Activated naive CD8-positive, alpha-beta T cell treated with anti-CD3 and anti-CD28 coated beads, Interleukin-2, amount 10 ng/mL, durations not matched to agents 7 days and 5 days (primary cell): Measurements from ENCODE around the gene LRRN4. TPM values are rescaled to one million over a fixed set of nuclear protein-coding genes. Genes with fewer than 3 reads are reported as not detected.
A peak's percentile ranks its signal among the peaks of the same experiment; 100 is the strongest.

Source experiments
- ATAC-seq: fragments of 150-1000 bp; cut with Tn5 transposase; one replicate; pipeline ENCODE4 v1.10.0; 2021; ENCODE audit warnings: low read depth, moderate library complexity
- POLR2A ChIA-PET: fragments of 350-600 bp; sonication (Branson Sonifier 250); formaldehyde crosslinking; loops from one replicate; lab custom pipeline; 2021; ENCODE audit warnings: antibody characterized with exemption; lab: Charles Lee
- DNase-seq: peaks from one replicate; pipeline ENCODE4 v3.0.0; 2021
- H3K27ac Mint-ChIP-seq: one replicate; pipeline ENCODE4 v1.8.0; 2022; ENCODE audit warnings: mild to moderate bottlenecking, mixed read lengths
- H3K27me3 Mint-ChIP-seq: one replicate; pipeline ENCODE4 v1.8.0; 2022; ENCODE audit warnings: mild to moderate bottlenecking, moderate library complexity, mixed read lengths
- H3K36me3 Mint-ChIP-seq: one replicate; pipeline ENCODE4 v1.8.0; 2021; ENCODE audit warnings: mild to moderate bottlenecking, mixed read lengths
- H3K4me1 Mint-ChIP-seq: one replicate; pipeline ENCODE4 v1.8.0; 2021; ENCODE audit warnings: mixed read lengths
- H3K4me3 Mint-ChIP-seq: one replicate; pipeline ENCODE4 v1.8.0; 2022; ENCODE audit warnings: mild to moderate bottlenecking, moderate library complexity, mixed read lengths
- H3K9me3 Mint-ChIP-seq: one replicate; pipeline ENCODE4 v1.8.0; 2021; ENCODE audit warnings: mixed read lengths
- total RNA-seq, 2 experiments: library from RNA; stranded (reverse); gene quantifications; one replicate each; pipeline ENCODE4 v1.2.3, GENCODE V29; 2021

LRRN4 gene
- not detected for total RNA-seq

DNA sequence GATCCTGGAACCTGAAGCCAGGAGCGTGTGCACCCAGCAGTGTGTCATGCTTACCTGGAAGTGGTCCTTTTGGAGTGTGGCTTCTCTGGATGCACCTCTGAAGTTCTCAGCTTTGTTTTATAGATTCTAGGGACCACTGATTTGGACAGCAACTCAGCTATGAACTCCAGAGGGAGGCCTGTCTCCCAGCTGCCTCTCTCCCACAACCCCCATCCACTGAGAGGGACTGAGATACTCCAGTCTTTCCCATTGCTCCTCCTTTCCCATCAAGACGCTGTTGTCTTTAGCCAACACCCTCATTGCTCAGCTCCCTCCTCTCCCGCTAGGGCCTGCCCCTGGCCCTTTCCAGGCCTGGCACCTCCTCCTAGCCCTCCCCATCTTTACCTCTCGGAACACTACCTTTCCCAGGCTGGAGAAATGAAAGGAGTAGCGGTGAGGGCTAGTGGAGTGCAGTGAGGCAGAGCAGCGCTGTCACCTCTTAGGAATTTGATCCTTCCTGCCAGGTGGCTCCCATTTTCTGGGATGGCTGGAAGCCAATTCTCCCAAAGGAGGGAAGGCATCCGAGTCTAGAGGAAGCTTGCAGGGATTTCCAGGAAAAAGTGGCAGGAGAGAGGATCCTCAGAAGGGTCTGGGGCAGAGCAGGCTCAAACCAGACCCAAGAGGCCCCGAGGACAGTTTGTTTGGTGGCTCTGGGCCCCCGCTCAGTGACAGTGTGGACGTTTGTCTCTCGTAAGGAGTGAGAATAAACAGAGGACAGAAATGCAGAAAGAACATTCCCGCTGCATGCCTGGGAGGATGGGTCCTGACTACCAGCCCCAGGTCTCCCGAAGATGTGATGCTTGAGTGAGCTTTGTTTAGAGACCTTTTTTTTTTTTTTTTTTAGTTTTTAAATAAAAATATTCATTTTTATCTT is at the start of gene LRRN4:
Gene LRRN4, minus strand, starts transcription at position 285 of the 913 bp plus-strand sequence. CDS start 1,261 bp downstream, outside the sequence.
- peak within 1 kb of the TSS; percentile 41 for H3K4me3 Mint-ChIP-seq
- H3K9me3 Mint-ChIP-seq = no peaks in the 10 kb centered on the region
- POLR2A ChIA-PET = no interaction called here
- H3K4me1 Mint-ChIP-seq = peaks cover 4% of the 10 kb centered on the region
- DNase-seq (no peak), ATAC-seq (no peak)
- peaks cover 37% of the 10 kb centered on the region for H3K27me3 Mint-ChIP-seq
- no peaks in the 10 kb centered on the region for H3K36me3 Mint-ChIP-seq
- H3K27ac Mint-ChIP-seq = no peak within 1 kb of the TSS

DNA sequence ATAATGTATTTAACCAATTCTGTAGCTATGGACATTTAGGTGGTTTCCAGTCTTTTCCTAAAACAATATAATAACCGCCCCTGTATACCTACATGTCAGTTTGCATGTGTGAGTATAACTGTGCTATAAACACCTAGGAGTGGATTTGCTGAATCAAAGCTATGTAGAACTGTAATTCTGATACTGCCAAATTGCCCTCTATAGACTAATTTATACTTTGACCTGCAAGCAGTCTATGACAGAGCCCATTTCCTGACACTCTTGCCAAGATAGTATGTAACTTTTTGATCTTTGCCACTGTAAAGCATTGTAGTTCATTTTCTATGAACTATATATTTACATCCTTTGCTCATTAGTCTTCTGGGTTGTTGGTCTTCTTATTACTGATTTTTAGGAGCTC is 49.4 kb upstream of the LRRN4 start:
- POLR2A ChIA-PET = no interaction called here
- H3K36me3 Mint-ChIP-seq = no peaks in the 10 kb centered on the region
- no peak for ATAC-seq

DNA sequence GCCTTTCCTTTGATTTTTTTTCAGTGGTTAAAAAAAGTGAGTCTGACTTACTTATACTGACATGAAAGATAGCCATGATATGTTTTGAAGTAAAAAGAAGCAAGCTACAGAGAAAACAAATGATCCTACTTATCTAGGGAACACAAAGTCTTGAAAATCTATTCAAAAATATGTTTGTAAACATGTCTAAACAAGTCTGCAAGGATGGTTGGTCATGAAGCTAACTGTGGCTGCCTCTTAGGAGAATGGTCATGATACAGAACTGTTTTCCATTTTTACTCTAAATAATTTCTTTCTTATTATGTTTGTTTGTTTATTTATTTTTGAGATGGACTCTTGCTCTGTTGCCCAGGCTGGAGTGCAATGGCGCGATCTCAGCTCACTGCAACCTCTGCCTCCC is 47.5 kb upstream of the LRRN4 start:
- POLR2A ChIA-PET = no interaction called here
- Mint-ChIP-seq H3K9me3 (no peaks in the 10 kb centered on the region), H3K27me3 (peaks cover 7% of the 10 kb centered on the region), H3K4me1 (no peaks in the 10 kb centered on the region), H3K4me3 (no peak overlapping the region), H3K36me3 (no peaks in the 10 kb centered on the region), H3K27ac (no peak overlapping the region)
- DNase-seq (no peak), ATAC-seq (no peak)

More for the DNA sequence above, 49.4 kb upstream of the LRRN4 start:
- Mint-ChIP-seq H3K9me3 (no peaks in the 10 kb centered on the region), H3K4me1 (no peaks in the 10 kb centered on the region), H3K4me3 (no peak overlapping the region), H3K27me3 (peaks cover 7% of the 10 kb centered on the region), H3K27ac (no peak overlapping the region)
- DNase-seq = no peak

DNA sequence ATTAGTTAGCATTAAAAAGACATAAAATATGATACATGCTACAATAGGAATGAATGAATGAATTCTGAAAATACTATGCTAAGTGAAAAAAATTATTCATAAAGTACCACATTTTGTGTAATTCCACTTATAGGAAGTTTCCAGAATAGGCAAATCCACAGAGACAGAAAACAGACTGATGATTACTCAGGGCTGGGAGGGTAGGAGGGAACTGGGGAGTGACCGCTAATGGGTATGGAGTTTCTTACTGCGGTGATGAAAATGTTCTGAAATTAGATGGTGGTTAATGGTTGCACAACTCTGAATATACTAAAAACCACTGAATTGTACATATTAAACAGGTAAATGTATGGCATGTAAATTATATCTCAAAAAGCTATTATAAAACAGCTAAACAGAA is 46.4 kb upstream of the LRRN4 start:
- no peaks in the 10 kb centered on the region for H3K9me3 Mint-ChIP-seq
- POLR2A ChIA-PET = no interaction called here
- no peak overlapping the region for H3K27ac Mint-ChIP-seq
- no peaks in the 10 kb centered on the region for H3K36me3 Mint-ChIP-seq
- H3K4me1 Mint-ChIP-seq = no peaks in the 10 kb centered on the region
- DNase-seq = no peak
- peaks cover 9% of the 10 kb centered on the region for H3K27me3 Mint-ChIP-seq
- no peak for ATAC-seq
- no peak overlapping the region for H3K4me3 Mint-ChIP-seq

DNA sequence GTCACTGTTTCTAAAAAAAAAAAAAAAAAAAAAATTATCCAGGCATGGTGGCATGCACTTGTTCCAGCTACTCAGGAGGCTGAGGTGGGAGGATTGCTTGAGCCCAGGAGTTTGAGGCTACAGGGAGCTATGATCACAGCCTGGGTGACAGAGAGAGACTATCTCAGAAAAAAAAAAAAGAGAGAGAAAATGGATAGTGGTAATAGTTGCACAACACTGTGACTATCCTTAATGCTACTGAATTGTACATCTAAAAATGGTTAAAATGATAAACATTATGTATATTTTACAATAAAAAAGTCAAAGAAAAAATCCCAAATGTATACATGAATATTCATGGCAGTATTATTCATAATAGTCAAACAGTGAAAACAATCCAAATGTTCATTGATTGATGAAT is 46.0 kb upstream of the LRRN4 start:
- Mint-ChIP-seq H3K9me3 (no peaks in the 10 kb centered on the region), H3K36me3 (no peaks in the 10 kb centered on the region), H3K27me3 (peaks cover 9% of the 10 kb centered on the region), H3K27ac (no peak overlapping the region), H3K4me1 (no peaks in the 10 kb centered on the region), H3K4me3 (no peak overlapping the region)
- ATAC-seq (no peak), DNase-seq (no peak)
- POLR2A ChIA-PET = no interaction called here

DNA sequence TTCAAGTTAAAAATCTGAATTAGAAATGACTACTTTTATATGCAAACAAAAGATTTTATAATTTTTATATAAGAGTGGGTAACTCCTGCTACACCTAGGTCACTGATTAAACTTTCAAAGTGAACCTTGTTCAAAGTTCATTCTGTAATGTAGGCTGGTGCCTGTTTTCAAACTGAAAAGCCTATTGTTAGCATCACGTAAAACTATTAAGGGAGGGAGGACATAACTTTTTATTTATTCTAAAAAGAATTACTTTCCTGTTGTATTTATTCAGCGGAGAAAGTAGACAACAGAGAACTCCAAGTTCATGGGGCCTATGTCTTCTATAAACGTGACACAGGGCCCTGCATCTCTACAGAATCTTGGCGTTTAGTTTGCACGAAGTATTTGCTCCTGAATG is 41.5 kb upstream of the LRRN4 start:
- DNase-seq (no peak), ATAC-seq (no peak)
- H3K27ac Mint-ChIP-seq = no peak overlapping the region
- no peaks in the 10 kb centered on the region for H3K4me1 Mint-ChIP-seq
- H3K9me3 Mint-ChIP-seq = no peaks in the 10 kb centered on the region
- no peaks in the 10 kb centered on the region for H3K36me3 Mint-ChIP-seq
- POLR2A ChIA-PET = no interaction called here
- no peak overlapping the region for H3K4me3 Mint-ChIP-seq
- H3K27me3 Mint-ChIP-seq = peaks cover 8% of the 10 kb centered on the region

DNA sequence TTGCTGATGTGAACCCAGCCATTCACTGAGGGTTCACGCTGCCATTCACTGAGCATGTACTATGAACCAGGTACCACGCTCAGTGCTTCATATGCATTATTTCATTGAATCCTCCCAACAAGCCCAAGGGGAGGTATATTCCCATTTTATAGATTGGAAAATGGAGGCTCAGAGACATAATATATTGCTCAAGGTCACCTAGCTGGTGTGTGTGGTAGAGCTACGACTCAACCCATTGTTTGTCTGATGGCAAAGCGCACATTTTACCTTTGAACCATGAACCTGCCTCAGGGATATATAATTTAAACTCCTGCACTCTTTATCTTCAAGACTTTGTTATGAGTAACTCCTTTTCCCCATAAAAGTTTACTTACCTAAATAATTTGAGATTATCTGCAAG is 40.7 kb upstream of the LRRN4 start:
- ATAC-seq = no peak
- Mint-ChIP-seq H3K4me1 (no peaks in the 10 kb centered on the region), H3K9me3 (no peaks in the 10 kb centered on the region), H3K4me3 (no peak overlapping the region), H3K27ac (no peak overlapping the region), H3K27me3 (peaks cover 8% of the 10 kb centered on the region), H3K36me3 (no peaks in the 10 kb centered on the region)
- POLR2A ChIA-PET = no interaction called here
- no peak for DNase-seq

DNA sequence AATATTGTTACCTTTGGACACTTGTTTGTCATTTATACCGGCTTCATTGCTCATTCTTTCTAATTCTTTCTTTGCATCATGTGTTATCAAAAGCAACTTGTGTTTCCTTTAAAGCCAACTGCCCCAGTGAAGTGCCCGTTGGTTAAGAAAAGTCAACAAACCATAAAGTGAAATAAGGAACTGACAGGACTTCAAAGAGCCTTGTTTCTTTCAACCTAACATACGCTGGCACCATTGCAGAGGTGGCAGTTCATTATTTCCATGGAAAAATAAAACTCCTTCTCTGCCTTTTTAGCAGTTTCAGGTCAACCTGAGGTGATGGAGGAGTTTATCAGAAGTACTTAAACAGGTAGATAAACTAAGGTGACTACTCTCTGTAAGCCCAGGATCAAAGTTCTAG is 40.2 kb upstream of the LRRN4 start:
- POLR2A ChIA-PET = no interaction called here
- H3K36me3 Mint-ChIP-seq = no peaks in the 10 kb centered on the region
- DNase-seq (no peak), ATAC-seq (no peak)
- no peak overlapping the region for H3K4me3 Mint-ChIP-seq
- no peak overlapping the region for H3K27ac Mint-ChIP-seq
- H3K9me3 Mint-ChIP-seq = no peaks in the 10 kb centered on the region
- peaks cover 8% of the 10 kb centered on the region for H3K27me3 Mint-ChIP-seq
- H3K4me1 Mint-ChIP-seq = no peaks in the 10 kb centered on the region

DNA sequence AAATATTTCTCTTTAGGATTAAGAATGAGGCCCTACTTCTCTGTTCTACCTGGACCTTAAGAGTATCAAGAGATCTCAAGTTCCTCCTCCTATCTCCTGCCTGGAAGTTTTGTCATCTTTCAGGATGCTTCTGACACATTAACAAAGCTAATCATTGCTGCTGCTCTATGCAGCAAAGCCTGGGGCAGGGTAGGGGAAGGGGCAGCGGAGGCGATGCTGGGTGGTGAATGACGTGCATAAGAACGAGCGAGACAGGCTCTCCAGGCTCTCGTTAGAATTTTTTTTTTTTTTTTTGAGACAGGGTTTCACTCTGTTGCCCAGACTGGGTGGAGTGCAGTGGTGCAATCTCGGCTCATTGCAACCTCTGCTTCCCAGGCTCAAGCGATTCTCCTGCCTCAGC is 37.8 kb upstream of the LRRN4 start:
- Mint-ChIP-seq H3K9me3 (no peaks in the 10 kb centered on the region), H3K4me1 (no peaks in the 10 kb centered on the region), H3K27me3 (peaks cover 16% of the 10 kb centered on the region), H3K36me3 (no peaks in the 10 kb centered on the region), H3K27ac (no peak overlapping the region), H3K4me3 (no peak overlapping the region)
- ATAC-seq (no peak), DNase-seq (no peak)
- POLR2A ChIA-PET = no interaction called here

DNA sequence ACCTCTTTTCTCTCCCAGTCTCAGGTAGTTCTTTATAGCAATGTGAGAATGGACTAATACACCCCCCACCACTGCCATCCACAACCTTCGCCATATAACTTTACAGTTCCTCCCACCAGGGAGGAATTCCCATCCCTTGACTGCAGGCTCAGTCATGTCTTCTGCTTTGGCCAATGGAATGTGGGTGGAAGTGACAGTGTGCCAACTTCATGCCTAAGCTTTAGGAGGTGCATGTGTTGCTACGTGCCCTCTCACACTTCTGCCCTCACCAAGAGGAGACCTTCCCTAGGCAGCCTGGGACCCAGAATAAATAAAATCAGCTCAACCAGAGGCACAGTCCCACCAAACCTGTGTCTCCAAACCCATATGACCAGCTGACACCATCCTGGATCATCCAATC is 33.0 kb upstream of the LRRN4 start:
- Mint-ChIP-seq H3K27ac (no peak overlapping the region), H3K27me3 (peaks cover 14% of the 10 kb centered on the region), H3K36me3 (no peaks in the 10 kb centered on the region), H3K4me1 (no peaks in the 10 kb centered on the region), H3K4me3 (no peak overlapping the region), H3K9me3 (no peaks in the 10 kb centered on the region)
- ATAC-seq (no peak), DNase-seq (no peak)
- POLR2A ChIA-PET = no interaction called here

DNA sequence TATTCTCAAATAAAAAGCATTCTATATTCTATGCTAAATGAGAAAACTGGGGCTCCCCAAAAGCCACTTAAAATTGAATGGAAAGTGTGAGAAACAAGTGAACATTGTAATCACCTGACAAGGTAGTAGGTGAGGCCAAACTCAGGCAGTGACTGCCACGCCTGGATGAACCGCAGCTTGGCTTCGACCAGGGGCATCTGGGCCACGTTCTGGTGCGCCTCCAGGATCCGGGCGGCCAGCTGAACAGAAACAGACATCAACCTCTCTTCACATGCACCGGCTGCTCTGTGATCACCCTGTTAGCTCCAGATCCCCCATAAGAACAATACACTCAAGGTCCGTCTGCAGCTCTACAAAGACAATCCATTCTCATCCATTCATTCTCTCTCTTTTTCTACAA is 30.1 kb upstream of the LRRN4 start:
- H3K27ac Mint-ChIP-seq = no peak overlapping the region
- no peaks in the 10 kb centered on the region for H3K4me1 Mint-ChIP-seq
- POLR2A ChIA-PET = no interaction called here
- H3K36me3 Mint-ChIP-seq = no peaks in the 10 kb centered on the region
- no peaks in the 10 kb centered on the region for H3K9me3 Mint-ChIP-seq
- peaks cover 15% of the 10 kb centered on the region for H3K27me3 Mint-ChIP-seq
- ATAC-seq = no peak
- no peak for DNase-seq
- no peak overlapping the region for H3K4me3 Mint-ChIP-seq

DNA sequence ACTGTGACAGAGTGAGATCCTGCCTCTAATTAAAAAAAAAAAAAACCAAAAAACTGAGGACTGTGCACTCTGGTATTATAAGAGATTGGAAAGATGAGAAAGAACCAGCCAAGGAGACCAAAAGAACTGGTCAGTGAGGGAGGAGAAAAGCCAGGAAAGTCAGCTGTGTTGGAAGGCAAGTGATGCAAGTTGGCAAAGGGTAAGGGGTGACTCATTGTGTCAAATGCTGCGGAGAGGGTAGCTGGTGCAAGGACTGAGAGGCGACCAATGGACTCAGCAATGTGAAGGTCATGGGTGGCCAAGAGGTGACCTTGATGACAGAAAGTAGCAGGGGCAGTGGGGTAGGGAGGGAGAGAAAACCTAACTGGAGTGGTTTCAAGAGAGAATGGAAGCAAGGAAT is 27.4 kb upstream of the LRRN4 start:
- no peak for DNase-seq
- Mint-ChIP-seq H3K4me1 (no peaks in the 10 kb centered on the region), H3K27me3 (peaks cover 8% of the 10 kb centered on the region), H3K9me3 (no peaks in the 10 kb centered on the region), H3K36me3 (no peaks in the 10 kb centered on the region), H3K4me3 (no peak overlapping the region), H3K27ac (no peak overlapping the region)
- POLR2A ChIA-PET = no interaction called here
- ATAC-seq = no peak

DNA sequence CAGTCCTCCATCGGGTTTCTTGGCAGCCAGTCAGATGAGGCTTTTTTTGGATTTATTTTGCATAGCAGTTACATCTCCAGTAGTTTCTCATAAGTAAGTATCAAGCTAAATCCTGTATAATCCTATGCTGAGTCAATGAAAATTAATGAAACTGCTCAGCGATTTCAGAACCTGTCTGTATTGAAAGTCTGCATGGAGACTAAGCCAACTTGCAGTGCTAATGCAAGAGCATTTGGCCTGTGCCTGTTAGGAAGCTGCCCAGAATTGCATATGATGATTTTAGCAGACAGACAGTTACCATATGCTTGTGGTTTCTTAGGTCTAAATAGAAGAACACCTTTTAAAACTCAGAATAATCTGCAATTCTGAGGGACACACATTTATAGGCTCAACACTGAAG is 25.2 kb upstream of the LRRN4 start:
- no peak overlapping the region for H3K27ac Mint-ChIP-seq
- POLR2A ChIA-PET = no interaction called here
- H3K4me3 Mint-ChIP-seq = no peak overlapping the region
- DNase-seq (no peak), ATAC-seq (no peak)
- H3K4me1 Mint-ChIP-seq = no peaks in the 10 kb centered on the region
- no peaks in the 10 kb centered on the region for H3K9me3 Mint-ChIP-seq
- peaks cover 9% of the 10 kb centered on the region for H3K27me3 Mint-ChIP-seq
- H3K36me3 Mint-ChIP-seq = no peaks in the 10 kb centered on the region

DNA sequence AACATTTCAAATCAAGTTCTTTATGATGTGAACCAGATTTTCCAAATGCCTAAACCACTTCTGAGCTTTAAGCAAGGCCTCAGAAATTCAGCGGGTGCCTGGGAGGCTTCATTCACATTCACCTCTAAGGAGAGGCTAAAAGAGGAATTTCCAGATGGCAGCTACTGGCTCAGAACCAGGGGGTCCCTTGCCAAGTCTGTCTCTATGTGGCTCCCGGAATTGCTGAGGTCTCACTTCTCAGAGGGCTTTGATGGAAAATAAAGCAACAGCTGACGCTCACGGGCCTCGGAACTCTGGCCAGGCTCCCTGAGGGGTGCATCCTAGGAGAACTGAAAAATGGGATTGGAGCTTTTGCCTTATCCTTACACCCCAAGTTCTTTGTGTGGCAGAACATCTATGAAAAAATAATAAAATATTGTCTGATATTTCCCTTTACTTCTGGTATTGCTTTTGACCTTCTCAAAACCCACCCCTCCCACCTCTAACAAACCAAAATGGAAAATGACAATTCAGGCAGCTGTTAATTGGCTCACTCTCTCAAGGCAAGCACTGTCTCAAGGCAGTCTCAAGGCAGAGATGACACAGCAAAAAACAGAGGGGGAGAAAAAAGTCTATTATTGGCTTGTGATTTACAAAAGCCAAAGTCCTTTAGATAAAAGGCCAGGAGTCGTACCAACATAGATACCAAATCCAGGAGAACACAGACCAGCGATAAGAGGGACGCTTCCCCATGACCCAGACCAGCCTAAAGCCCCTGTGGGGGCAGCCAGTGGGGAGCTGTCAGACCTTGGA is 21.8 kb upstream of the LRRN4 start:
- Mint-ChIP-seq H3K27me3 (peaks cover 8% of the 10 kb centered on the region), H3K27ac (no peak overlapping the region), H3K36me3 (no peaks in the 10 kb centered on the region), H3K4me3 (no peak overlapping the region), H3K4me1 (no peaks in the 10 kb centered on the region), H3K9me3 (no peaks in the 10 kb centered on the region)
- ATAC-seq (no peak), DNase-seq (no peak)
- POLR2A ChIA-PET = no interaction called here
